Epithelial cell of proximal tubule (primary cell): ENCODE results near the gene MGAT5. TPM values are rescaled to one million over a fixed set of nuclear protein-coding genes. Genes with fewer than 3 reads are reported as not detected.
A peak's percentile ranks its signal among the peaks of the same experiment; 100 is the strongest.

Source experiments
- DNase-seq: peaks from one replicate; pipeline ENCODE4 v3.0.0-alpha.2; 2011; ENCODE audit warnings: low read depth
- H3K4me3 ChIP-seq: 2 replicates; pipeline ENCODE4 v1.5.1; 2011; ENCODE audit warnings: low read depth, mild to moderate bottlenecking, low read length
- total RNA-seq: library from RNA; depleted of rRNA; stranded (reverse); fragments of >200 nt; gene quantifications from 2 replicates; pipeline ENCODE4 v1.2.3, GENCODE V29; 2015
- TF ChIP-seq, protein P1 (sequence below): conservative IDR thresholded peaks from 2 replicates; pipeline ENCODE4 v1.5.1; 2012; ENCODE audit warnings: low read depth, mild to moderate bottlenecking, low read length

The MGAT5 gene
- total RNA-seq, 1 donor from 2014 or later, result 34.0 TPM

DNA sequence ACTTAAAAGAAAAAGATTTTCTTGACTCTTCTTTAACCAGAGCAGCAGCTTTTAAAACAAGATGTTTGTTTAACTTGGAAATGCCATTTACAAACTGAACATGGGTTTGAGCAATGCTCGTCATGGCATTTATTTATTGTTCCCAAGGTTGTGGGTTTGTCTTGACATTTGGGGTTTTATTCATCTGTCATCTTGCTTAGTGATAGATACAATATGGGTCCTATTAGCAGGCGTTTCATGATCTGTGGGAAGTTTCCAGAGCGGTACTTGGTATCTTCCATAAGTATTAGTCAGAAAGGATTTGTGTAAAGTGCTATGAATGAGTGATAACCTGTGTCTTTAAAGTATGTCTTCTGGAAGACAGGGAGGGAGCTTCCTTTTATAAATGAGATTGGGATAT is 29.9 kb upstream of the MGAT5 start:
- H3K4me3 ChIP-seq, result no peak overlapping the region
- no peak for DNase-seq
- TF ChIP-seq, protein P1, sequence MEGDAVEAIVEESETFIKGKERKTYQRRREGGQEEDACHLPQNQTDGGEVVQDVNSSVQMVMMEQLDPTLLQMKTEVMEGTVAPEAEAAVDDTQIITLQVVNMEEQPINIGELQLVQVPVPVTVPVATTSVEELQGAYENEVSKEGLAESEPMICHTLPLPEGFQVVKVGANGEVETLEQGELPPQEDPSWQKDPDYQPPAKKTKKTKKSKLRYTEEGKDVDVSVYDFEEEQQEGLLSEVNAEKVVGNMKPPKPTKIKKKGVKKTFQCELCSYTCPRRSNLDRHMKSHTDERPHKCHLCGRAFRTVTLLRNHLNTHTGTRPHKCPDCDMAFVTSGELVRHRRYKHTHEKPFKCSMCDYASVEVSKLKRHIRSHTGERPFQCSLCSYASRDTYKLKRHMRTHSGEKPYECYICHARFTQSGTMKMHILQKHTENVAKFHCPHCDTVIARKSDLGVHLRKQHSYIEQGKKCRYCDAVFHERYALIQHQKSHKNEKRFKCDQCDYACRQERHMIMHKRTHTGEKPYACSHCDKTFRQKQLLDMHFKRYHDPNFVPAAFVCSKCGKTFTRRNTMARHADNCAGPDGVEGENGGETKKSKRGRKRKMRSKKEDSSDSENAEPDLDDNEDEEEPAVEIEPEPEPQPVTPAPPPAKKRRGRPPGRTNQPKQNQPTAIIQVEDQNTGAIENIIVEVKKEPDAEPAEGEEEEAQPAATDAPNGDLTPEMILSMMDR, result no peak

DNA sequence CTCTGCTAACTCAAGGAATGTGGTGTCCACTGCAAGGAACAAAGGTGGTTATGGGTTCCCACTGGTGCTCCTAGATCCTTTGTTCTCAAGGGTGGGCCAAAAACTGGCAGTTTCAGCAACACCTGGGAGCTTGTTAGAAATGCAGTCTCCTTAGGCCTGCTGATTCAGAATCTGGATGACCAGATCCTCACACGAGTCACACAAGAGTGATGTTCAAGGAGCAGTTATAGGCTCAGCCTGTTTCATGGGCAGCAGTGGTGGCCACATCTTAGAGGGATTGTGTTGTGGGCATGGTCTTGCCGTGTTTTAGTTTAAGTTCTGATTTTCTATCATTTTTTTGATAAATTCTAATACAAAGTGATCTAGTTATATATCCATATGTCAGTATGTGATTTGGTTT is 28.7 kb upstream of the MGAT5 start:
- no peak overlapping the region for H3K4me3 ChIP-seq
- no peak for DNase-seq
- TF ChIP-seq, protein P1, result no peak

DNA sequence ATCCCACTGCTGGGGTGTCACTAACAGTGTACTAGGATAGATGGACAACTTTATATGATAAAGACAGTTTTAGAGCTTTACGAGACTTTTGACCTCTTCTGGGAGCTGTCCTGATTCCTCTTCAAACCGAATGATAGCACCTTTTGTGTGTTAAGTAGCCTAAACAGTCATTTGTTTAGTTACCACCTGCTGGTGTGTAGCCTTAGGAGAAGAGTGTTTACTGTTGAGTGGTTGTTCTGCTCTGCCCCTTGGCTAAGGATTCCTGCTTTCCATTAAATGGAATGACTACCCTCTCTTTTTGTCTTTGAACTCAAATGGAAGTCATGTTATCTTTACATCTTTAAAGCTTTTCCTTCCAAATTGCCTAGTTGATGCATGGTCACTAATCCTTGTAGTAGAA is 28.0 kb upstream of the MGAT5 start:
- H3K4me3 ChIP-seq, result no peak overlapping the region
- TF ChIP-seq, protein P1, result no peak
- DNase-seq, result no peak

DNA sequence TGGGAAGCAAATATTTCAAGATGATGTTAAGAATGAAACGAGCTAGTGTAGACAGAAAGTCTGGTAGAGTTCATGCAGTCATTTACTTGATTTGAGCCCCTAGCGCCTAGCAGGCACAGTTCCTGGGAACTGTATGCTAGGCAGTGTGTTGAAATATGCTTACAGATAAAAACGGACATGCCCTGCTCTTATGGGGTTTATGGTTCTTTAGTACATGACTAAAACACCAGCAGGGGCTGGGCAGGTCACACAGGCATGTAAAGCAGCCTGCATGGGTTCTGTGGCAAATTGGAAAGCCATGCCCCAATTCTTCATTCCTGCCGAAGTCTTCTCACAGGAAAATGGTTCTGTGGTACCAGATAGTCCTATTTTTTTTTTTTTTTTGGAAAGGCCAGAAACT is 27.3 kb upstream of the MGAT5 start:
- no peak overlapping the region for H3K4me3 ChIP-seq
- TF ChIP-seq, protein P1, result no peak
- no peak for DNase-seq

DNA sequence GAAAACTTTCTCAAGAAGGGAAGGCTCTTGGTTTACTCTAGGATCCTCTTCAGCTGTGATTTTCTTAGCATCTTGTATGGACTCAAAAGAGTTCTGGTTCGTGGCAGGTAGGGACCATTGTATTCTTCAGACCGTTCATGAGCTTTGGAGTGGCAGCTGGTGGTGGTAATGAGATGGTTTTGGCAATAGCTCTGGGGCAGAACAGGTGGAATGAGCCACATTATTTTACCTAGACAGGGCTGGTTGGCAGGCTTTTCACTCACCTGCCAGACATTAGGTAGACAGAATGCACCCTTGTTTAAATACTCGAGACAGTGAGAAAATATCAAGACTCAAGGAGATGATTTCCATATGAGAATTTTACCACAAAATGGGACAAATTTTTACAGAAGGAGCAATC is 26.2 kb upstream of the MGAT5 start:
- no peak overlapping the region for H3K4me3 ChIP-seq
- TF ChIP-seq, protein P1, result no peak
- no peak for DNase-seq

DNA sequence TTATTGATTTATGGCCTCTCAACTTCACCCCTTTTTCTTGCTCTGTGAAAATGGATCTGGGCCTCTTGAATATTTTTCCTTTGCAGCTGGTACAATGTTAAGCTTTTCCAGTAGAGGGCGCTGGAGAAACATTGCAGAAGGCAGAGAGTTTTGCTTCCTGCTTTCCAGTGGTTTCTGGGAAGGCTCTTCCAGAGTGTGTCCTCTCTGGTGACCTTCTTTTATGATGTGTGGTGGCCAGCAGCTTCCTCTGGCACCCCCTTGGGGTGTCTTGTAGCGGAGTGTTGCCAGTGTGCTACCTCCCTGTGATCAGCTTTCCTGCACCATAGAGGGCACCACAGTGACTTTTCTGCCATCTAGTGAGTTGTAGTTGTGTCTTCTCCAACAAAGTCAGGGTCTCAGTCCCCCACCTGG is 25.4 kb upstream of the MGAT5 start:
- TF ChIP-seq, protein P1, result peak; percentile 86
- no peak for DNase-seq
- no peak overlapping the region for H3K4me3 ChIP-seq

DNA sequence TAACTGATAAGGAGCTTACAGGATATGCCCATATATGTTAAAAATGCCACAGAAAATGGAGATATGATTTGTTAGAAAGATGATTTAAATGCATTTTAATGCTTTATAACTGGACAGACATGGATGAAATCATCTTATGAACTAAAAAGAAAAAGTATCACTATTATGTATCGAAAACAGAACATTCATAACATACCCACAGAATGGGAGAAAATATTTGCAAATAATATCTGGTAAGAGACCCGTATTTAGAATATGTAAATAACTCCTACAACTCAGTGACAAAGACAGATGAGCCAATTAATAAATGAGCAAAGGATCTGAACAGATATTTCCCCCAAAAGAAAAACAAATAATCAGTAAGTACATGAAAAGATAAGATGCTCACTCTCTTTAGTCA is 24.3 kb upstream of the MGAT5 start:
- no peak overlapping the region for H3K4me3 ChIP-seq
- DNase-seq, result no peak
- TF ChIP-seq, protein P1, result no peak
